HepG2 (cell line): ENCODE results near the gene FAM221B. TPM values are rescaled to one million over a fixed set of nuclear protein-coding genes. Genes with fewer than 3 reads are reported as not detected.

ENCODE experiments used
- ATF3 ChIP-seq: sonication (generic); formaldehyde crosslinking; IDR thresholded peaks from 2 replicates; pipeline ENCODE4 v1.4.0; 2020; ENCODE audit warnings: missing genetic modification reagents
- E2F5 ChIP-seq: sonication (generic); formaldehyde crosslinking; conservative IDR thresholded peaks from 2 replicates; pipeline ENCODE4 v1.4.0; 2020; ENCODE audit warnings: missing genetic modification reagents
- FOXP1 ChIP-seq, 2 experiments: fragments of 450-650 bp in 1 of 2; IDR thresholded peaks; 2 replicates each; pipeline ENCODE4 v1.6.1; 2017 to 2018; ENCODE audit warnings: antibody characterized with exemption in 1 of 2
- FUBP1 ChIP-seq: sonication (generic); formaldehyde crosslinking; IDR thresholded peaks from 2 replicates; pipeline ENCODE4 v1.5.1; 2020; ENCODE audit warnings: missing genetic modification reagents, mild to moderate bottlenecking, borderline replicate concordance
- HCFC1 ChIP-seq: fragments of 150-350 bp; IDR thresholded peaks from 2 replicates; pipeline ENCODE4 v1.6.1; 2014; ENCODE audit warnings: low read depth, low read length
- IRF1 ChIP-seq: sonication (generic); formaldehyde crosslinking; IDR thresholded peaks from 2 replicates; pipeline ENCODE4 v1.4.0; 2020; ENCODE audit warnings: low read depth, mild to moderate bottlenecking, missing genetic modification reagents
- MTERF4 ChIP-seq: sonication (generic); formaldehyde crosslinking; IDR thresholded peaks from 2 replicates; pipeline ENCODE4 v1.8.0; 2023; ENCODE audit warnings: mild to moderate bottlenecking, missing genetic modification reagents
- POLR2A ChIP-seq, 2 experiments: IDR thresholded peaks; 2 replicates each; pipeline ENCODE4 v1.6.1; 2011; ENCODE audit warnings: low read depth in 2 of 2, low read length in 2 of 2, mild to moderate bottlenecking in 1 of 2, moderate library complexity in 1 of 2; ENCODE audit not compliant: insufficient read depth in 1 of 2
- SNAI1 ChIP-seq: sonication (generic); formaldehyde crosslinking; IDR thresholded peaks from 2 replicates; pipeline ENCODE4 v1.5.0; 2020; ENCODE audit warnings: mild to moderate bottlenecking, missing genetic modification reagents, borderline replicate concordance
- ZBED4 ChIP-seq: sonication (generic); formaldehyde crosslinking; IDR thresholded peaks from 2 replicates; pipeline ENCODE4 v1.4.0; 2020; ENCODE audit warnings: missing genetic modification reagents, borderline replicate concordance
- ZBTB3 ChIP-seq: sonication (generic); formaldehyde crosslinking; IDR thresholded peaks from 2 replicates; pipeline ENCODE4 v1.4.0; 2020; ENCODE audit warnings: low read depth, mild to moderate bottlenecking, moderate library complexity, missing genetic modification reagents, borderline replicate concordance
- ZFX ChIP-seq: sonication (generic); formaldehyde crosslinking; IDR thresholded peaks from 2 replicates; pipeline ENCODE4 v1.4.0; 2020; ENCODE audit warnings: mild to moderate bottlenecking, low read depth, missing genetic modification reagents, moderate library complexity
- ZNF121 ChIP-seq: sonication (generic); formaldehyde crosslinking; IDR thresholded peaks from 2 replicates; pipeline ENCODE4 v1.5.0; 2020; ENCODE audit warnings: mild to moderate bottlenecking, missing genetic modification reagents
- ZNF205 ChIP-seq: IDR thresholded peaks from 2 replicates; pipeline ENCODE4 v1.6.1; 2018; ENCODE audit warnings: missing biosample characterization, missing genetic modification reagents
- ZNF343 ChIP-seq: sonication (generic); formaldehyde crosslinking; IDR thresholded peaks from 2 replicates; pipeline ENCODE4 v1.4.0; 2020; ENCODE audit warnings: mild to moderate bottlenecking, missing genetic modification reagents
- ZNF446 ChIP-seq: sonication (generic); formaldehyde crosslinking; IDR thresholded peaks from 2 replicates; pipeline ENCODE4 v1.5.0; 2020; ENCODE audit warnings: mild to moderate bottlenecking, missing genetic modification reagents
- ZNF652 ChIP-seq: IDR thresholded peaks from 2 replicates; pipeline ENCODE4 v1.6.1; 2016; ENCODE audit warnings: low read depth, borderline replicate concordance
- ZNF75D ChIP-seq: sonication (generic); formaldehyde crosslinking; IDR thresholded peaks from 2 replicates; pipeline ENCODE4 v1.8.1; 2023; ENCODE audit warnings: missing genetic modification reagents, mild to moderate bottlenecking, borderline replicate concordance
- ZNF761 ChIP-seq: sonication (generic); formaldehyde crosslinking; conservative IDR thresholded peaks from 2 replicates; pipeline ENCODE4 v1.4.0; 2020; ENCODE audit warnings: mild to moderate bottlenecking, missing genetic modification reagents
- ZSCAN12 ChIP-seq: sonication (generic); formaldehyde crosslinking; IDR thresholded peaks from 2 replicates; pipeline ENCODE4 v1.9.0; 2021; ENCODE audit warnings: mild to moderate bottlenecking, missing genetic modification reagents
- polyA plus RNA-seq, 8 experiments: library from polyadenylated mRNA; depleted of rRNA in 3 of 8; stranded (reverse) in 7 of 8; unstranded in 1 of 8; fragments of >200 nt; fragmentation: Illumina TruSeq in 4 of 8; extraction: Trizol in 4 of 8; gene quantifications; 2 replicates each; pipeline versions ENCODE4 v1.2.1 to v1.2.3, GENCODE V29; 2011 to 2016; ENCODE audit warnings: low read depth in 4 of 8, missing spikeins in 1 of 8, mixed read lengths in 1 of 8; ENCODE audit not compliant: insufficient read depth in 1 of 8
- total RNA-seq, 5 experiments: library from RNA; depleted of rRNA; stranded (reverse); fragments of >200 nt; fragmentation: Illumina TruSeq; extraction: Trizol; gene quantifications; 2 replicates each; pipeline ENCODE4 v1.2.3, GENCODE V29; 2016; ENCODE audit warnings: low read depth in 1 of 5

The FAM221B gene
- total and polyA plus RNA-seq, 2 of the 13 experiments (the other 11 are each of a cell fraction or from before 2014, with no cell fraction given), result not detected

GRCh38 chr9:35814106-35814840 lies 14.3 kb downstream of the FAM221B start (continued):
- TF ChIP-seq ZBED4, result peak; percentile 58; the same call in 1 of the 2 replicates
- TF ChIP-seq ZBTB3 (CRISPR knock-in tag), result no peak
- TF ChIP-seq ZNF343 (CRISPR knock-in tag), result peak; percentile 73; the same call in 1 of the 2 replicates
- no peak for TF ChIP-seq ZNF761 (CRISPR knock-in tag)
- TF ChIP-seq E2F5 (CRISPR knock-in tag), result no peak; the same call in 1 of the 2 replicates
- TF ChIP-seq ZNF652, result peak; percentile 74
- TF ChIP-seq ZNF121 (CRISPR knock-in tag), result no peak
- no peak for TF ChIP-seq ZNF75D
- 0 out of 2 replicates have a peak, but pooled peaks have one; percentile 79 for TF ChIP-seq ZNF446 (CRISPR knock-in tag)
- no peak for TF ChIP-seq HCFC1
- peak; percentile 73 for TF ChIP-seq ATF3
- TF ChIP-seq IRF1 (CRISPR knock-in tag), result peak; percentile 59; the same call in 1 of the 2 replicates
- no peak for TF ChIP-seq ZSCAN12 (CRISPR knock-in tag)
- TF ChIP-seq FUBP1 (CRISPR knock-in tag), result 0 out of 2 replicates have a peak, but pooled peaks have one; percentile 54
- no peak for TF ChIP-seq FOXP1 (IDR thresholded peaks at IDR 0.05)
- TF ChIP-seq FOXP1 (CRISPR knock-in tag; IDR thresholded peaks at IDR 0.05), result 0 out of 2 replicates have a peak, but pooled peaks have one; percentile 14
- TF ChIP-seq SNAI1 (CRISPR knock-in tag), result no peak
- TF ChIP-seq MTERF4 (CRISPR knock-in tag), result 0 out of 2 replicates have a peak, but pooled peaks have one; percentile 20
- TF ChIP-seq ZNF205, result peak; percentile 73; the same call in 1 of the 2 replicates
- peak; percentile 66; the same call in 1 of the 2 replicates for TF ChIP-seq ZFX (CRISPR knock-in tag)
- peak; percentile 79 to 95 for TF ChIP-seq POLR2A (IDR thresholded peaks at IDR 0.05; ENCODE audit: insufficient read depth in 1 of 2, low read depth in 2 of 2, low read length in 2 of 2)
